H54 (cell line): ENCODE data around the gene E2F4.

ENCODE experiments used
- DNase-seq: peaks from one replicate; pipeline ENCODE4 v3.0.0; 2011; ENCODE audit warnings: low spot score, mixed read lengths; ENCODE audit not compliant: insufficient read length
- FAIRE-seq: peaks from 3 replicates; lab custom pipeline; 2011; peaks lifted over from hg19 to GRCh38; lab: Jason Lieb, UNC
- POLR2A ChIP-seq: IDR thresholded peaks from 2 replicates; pipeline ENCODE4 v1.6.1; 2011; ENCODE audit warnings: low read depth, mild to moderate bottlenecking, low read length

The E2F4 gene

DNA sequence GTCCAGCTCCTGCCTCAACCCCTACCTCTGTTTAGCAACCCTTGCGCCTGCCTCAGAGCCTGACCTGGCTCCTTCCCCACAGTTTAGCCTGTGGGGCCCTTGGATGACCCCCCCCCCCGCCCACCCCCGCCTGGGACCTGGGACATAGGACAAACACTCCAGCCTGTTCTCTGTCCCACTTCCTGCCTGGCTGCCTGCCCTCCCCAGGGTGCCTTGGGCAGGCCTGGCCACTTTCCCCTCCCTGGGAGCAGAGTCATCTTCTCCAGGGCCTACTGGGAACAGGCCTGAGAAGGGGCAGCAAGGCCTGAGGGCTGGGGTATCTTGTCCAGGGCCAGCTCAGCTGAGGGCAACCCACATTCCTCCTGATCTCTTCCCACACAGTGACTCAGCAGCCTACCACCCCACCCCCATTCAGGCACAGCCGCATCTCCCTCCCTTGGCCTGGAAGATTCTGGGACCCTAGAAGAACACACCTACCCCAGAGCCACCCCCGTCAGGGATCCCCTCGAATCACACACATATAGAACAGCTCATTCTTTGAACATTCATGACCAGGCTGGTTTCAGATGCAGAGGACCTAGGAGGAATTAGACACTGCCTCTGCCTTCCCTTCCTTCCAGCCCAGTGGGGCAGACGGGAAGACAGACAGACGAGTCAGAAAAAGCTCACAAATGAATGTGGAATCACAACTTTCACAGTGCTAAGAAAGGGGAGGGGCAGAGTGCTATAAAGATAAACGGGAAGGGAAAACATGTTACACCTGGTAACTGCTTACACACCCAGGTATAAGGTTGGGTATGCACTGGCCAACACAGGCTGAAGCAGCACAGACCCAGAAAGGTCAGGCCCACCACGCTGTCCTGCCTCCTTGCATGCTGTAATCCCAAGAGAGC is 49.3 kb downstream of the E2F4 start:
- TF ChIP-seq POLR2A, result 0 out of 2 replicates have a peak, but pooled peaks have one; percentile 21
- FAIRE-seq (no peak), DNase-seq (peak; percentile 77)

DNA sequence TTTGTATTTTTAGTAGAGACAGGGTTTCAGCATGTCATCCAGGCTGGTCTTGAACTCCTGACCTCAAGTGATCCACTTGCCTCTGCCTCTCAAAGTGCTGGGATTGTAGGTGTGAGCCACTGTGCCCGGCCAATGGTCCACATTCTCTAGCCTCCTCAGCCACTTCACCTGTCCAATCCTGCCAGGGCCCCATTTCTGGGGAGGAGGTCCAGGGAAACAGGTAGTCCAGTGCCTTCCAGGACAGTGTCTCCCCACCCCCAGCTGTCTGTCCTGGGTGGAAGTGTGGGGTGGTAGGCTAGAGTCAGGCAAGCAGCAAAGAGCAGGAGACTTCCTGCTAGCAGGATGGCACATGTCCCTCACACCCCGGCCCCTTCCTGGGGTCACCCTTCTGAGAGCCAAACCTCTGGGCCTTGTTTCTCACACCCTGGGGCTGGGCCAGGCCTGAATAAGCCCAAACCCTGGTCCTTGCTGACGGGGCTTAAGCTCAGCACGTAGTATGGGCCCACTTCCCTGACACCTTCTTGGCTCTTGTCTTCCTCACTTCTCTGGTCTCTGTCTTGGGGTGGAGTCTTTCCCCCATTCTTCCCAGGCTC is 50.3 kb downstream of the E2F4 start:
- FAIRE-seq (no peak), DNase-seq (no peak)
- TF ChIP-seq POLR2A, result no peak

DNA sequence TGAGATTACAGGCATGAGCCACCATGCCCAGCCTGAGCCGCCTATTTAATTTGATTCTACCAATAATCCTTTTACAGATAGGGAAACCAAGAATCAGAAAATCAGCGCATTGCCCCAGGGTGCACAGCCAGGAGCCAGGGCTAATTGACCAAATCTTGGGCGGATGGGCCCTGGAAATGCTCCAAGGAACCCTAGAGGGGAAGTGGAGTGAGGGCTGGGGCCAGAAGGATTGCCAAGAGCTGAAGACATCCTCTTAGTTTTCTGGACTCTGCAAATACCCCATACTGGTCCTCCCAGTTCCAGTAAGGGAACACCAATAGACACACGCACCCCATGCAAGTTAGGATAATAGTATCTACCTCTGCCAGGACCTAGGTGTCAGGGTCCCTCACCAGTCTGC is 51.5 kb downstream of the E2F4 start:
- DNase-seq (no peak), FAIRE-seq (no peak)
- TF ChIP-seq POLR2A, result no peak

GRCh38 chr16:67244387-67245185 is 52.6 kb downstream of the E2F4 start:
- TF ChIP-seq POLR2A, result 0 out of 2 replicates have a peak, but pooled peaks have one; percentile 29
- DNase-seq, result peak; percentile 78
- FAIRE-seq, result no peak

GRCh38 chr16:67245186-67245585 is 53.2 kb downstream of the E2F4 start:
- TF ChIP-seq POLR2A, result no peak
- FAIRE-seq, result no peak

GRCh38 chr16:67245674-67246080 is 53.7 kb downstream of the E2F4 start:
- TF ChIP-seq POLR2A, result no peak
- FAIRE-seq (no peak), DNase-seq (no peak)

More at GRCh38 chr16:67245186-67245585, 53.2 kb downstream of the E2F4 start:
- DNase-seq, result no peak

- no peak for FAIRE-seq
- DNase-seq, result no peak
- 0 out of 2 replicates have a peak, but pooled peaks have one; percentile 2 for TF ChIP-seq POLR2A
These were observed 54.3 kb downstream of the E2F4 start for GRCh38 chr16:67246081-67246755.

GRCh38 chr16:67246756-67247191 is 54.8 kb downstream of the E2F4 start:
- TF ChIP-seq POLR2A, result no peak
- no peak for DNase-seq
- FAIRE-seq, result no peak

- FAIRE-seq (no peak), DNase-seq (peak; percentile 91)
- TF ChIP-seq POLR2A, result peak; percentile 68
These were observed 55.5 kb downstream of the E2F4 start, which contains the start of gene FHOD1 for GRCh38 chr16:67247192-67248072. Gene FHOD1, minus strand, starts transcription at chr16:67247481. Its CDS starts 71 bp downstream, at chr16:67247410.

- FAIRE-seq (no peak), DNase-seq (no peak)
- no peak for TF ChIP-seq POLR2A
These were observed 56.1 kb downstream of the E2F4 start for GRCh38 chr16:67248073-67248400.
